ENCODE results near the gene ELMO1.

The ELMO1 gene

DNA sequence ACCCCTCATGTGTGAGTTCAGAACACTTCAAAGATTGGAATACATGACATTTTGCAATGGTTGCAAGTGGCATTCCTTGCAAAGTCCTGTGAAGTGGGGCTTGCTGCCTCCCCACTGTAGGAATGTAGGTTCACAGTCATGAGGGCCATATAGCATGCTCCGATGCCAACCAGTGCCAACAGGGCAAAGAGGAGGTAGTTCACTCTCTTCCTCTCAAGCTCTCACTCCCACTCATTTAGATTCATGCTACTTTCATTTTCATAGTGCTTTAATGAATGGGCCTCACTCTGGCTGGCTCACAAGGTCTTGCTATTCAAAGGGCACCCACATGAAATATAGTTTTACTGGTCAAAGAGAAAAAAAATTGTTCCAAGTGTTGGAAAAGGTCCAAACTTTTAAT lies 554.5 kb downstream of the ELMO1 start:
- DNase-seq = no peak

DNA sequence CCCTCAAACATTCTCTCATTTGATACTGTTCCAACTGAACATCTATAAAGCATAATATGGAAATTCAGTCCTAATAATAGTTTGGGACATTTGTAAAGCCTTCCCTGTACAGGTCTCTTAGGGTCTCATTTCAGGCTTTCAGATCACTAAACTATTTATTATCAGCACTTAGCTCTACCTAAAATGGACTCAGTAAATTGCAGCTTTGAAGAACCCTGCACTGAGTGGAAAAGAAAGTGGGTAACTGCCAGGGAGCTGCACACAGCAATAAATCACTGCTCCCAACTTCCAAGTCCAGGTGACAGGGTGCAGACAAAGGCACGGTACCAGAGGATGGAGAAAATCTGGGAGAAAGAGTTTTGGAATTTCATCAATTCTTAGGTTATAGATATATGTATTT lies 559.5 kb downstream of the ELMO1 start:
- DNase-seq = no peak

DNA sequence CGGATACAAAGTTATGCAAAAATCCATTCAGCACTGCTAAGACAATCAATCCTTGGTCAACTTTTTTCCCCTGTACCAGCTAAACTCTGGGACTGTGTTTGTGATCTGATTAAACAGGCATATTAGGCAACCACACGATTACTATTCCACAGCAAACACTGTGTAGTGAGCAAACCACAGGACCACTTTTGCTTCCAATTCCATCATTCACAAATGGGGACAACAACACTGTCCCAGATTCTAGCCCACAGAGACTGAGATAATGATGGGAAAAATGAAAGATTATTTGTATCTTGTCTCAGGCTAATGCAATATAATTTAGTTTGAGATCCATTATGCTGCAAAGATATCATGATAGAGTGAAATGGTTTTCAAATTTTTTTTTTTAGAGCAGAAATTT lies 560.7 kb downstream of the ELMO1 start:
- no peak for DNase-seq

DNA sequence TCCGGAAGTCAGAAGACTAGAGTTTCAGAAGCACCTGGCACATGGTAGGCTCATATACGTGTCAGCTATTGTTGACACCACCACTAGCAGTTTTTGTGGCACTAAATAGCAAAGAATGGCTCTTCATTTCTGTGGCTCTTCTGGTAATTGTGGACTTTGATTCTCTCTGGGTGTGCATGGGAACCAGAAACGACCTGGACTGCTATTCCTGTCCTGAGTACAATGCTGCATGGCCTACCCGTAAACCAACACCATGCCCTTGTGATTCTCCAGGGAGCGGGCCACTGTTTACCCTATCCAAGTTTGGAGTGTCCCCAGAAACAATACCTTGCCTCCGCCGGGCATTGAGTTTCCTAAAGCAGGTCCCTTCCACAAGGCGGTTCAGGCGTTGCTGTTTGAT lies 561.4 kb downstream of the ELMO1 start:
- DNase-seq = no peak

DNA sequence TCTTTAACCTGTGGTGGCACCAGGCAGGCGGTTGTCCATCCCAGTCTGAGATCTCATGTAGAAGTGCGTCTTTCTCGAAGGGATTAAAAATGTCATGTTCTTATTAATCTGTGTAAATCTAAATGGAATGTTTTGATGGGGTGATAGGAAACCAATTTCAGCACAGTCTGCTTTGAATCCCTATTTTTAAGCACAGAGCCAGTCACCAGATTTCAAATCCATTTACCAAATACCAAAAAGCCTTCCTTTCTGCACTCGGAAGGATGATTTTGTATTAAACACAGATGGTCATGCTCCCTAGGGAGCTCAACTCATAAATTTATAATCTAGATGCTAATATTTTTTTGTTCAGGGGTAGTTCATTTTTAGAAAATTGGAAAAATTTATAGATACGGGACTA lies 563.8 kb downstream of the ELMO1 start:
- no peak for DNase-seq

DNA sequence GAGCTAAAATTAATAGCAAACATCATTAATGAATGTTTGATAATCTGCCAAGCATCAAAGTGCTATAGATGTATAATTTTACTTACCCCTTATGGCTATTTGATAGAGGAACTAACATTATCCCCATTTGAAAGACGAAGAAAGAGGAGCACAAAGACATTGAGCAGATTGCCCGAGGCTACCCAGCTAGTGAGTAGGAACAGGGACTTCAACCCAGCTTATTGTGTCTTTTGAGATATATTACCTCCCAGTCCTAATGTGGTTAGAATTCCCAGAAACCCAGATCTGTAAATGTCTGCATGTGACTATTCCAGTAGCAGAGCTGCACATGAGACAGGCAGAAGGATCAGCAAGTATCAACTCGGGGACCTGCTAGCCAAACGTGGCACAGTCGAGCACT lies 564.3 kb downstream of the ELMO1 start:
- no peak for DNase-seq

DNA sequence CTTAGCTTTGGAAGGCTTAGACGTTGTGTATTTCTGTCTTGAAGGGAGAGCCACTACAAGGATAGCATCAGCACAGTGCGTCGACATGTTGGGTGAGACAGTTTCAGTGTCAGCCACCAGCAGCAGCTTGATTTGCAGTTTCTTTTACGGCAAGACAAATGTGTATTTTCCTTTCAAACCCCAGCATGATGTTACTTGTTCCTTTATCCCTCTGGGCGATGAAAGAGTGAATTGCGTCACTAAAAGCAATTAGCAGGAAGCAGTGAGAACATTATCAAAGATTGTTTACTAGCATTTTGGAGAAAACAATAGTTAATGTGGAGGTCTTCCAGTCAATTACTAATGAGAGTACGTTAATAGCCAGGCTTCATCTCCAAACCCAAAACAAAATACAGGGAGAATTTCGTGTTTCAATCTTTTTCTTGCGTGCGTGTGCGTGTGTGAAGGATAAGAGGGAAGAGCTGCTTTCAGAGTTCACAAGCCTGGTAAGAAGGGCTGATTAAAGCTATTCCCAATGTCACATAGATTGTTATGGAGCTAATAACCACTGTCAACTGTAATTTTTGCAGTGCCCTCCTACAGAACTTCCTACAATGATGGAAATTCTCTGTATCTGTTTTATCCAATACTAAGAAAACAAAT lies 567.3 kb downstream of the ELMO1 start:
- DNase-seq = no peak

DNA sequence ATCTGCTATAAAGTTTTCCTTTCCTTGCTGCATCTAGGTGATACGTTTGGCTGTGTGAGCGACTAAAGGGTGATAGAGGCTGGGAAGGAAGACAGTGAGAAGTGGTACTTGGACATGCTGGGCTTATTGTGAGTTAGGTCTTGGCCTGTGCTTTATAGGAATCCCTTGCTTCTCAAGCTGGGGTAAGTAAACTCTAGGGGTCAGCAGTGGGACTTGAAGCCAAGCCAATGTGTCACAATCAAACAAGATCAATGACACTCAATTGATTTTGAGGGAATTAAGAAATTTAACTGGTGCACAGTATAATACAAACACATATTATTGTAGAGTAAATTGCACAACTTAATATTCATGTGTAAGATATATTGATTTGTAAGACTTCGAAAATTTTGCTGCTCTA lies 568.6 kb downstream of the ELMO1 start:
- no peak for DNase-seq

DNA sequence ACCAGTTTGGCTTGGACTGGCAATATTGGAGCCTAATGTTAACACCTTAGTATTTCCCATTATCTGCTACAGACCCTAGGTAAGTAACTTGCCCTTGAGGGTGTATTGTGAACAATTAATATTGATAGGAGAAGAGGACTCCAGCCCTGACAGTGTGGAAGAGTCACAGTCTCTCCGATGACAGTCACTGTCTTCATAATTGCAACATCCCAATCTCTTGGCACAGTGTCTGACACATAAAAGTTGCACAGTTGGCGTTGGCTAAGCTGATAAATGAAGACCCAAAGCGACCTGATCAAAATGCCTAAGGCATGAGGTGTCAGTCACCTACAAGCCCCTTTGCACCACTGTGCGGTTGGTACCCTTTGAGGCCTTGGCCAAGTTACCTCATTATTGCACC lies 569.6 kb downstream of the ELMO1 start:
- DNase-seq = no peak

DNA sequence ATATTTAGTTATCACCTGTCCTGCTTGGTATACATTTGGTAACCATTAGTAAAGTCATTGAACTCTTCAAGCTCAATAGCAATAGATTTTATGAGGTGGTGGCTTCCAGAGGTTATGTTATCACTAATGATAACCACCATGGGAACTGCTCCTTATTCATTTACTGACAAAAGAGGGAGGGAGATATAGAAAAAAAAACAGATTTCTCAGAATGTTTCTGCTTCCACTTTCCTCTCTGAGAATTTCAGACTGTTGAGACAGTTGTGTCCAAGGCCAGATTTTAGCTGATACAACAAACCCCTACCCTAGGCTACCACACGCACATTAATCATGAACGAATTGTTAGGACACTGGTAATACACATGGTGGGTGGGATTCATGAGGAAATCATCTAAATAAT lies 570.4 kb downstream of the ELMO1 start:
- no peak for DNase-seq

DNA sequence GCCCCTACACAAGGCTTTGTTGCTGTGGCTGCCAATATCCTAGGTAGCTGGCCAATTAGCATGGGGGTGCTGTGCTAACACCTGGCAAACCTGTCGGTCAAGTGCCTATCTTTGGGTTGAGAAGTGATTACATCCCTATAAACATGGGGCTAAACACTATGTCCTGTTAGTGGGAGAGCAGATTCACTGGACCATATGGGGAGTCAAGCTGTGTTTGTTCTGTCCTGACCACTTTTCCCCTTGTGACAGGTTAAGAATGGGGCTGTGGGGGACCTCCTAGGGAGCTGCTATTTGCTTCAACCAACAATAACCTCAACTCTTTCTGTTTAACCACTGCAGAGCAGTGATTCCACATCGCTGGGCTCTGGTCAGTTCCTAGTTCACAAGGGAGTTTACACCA lies 572.9 kb downstream of the ELMO1 start:
- peak; percentile 34 for DNase-seq

DNA sequence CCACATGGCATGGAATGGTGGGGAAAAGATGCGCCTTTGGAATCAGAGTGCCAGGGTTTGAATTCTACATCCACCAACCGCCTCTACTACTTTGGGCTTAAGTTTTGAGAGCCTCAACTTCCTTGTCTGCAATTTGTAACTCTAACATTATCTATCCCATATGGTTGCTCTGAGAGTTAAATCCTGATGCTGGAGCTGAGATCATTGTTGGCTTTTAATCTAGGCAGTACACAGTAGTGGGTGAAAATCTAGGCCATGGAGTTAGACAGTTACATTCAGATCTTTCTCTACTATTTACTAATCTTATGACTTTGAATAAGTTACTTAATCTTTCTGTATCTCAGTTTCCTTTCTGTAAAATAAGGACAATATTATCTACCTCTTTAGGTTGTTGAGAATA lies 574.6 kb downstream of the ELMO1 start:
- no peak for DNase-seq

DNA sequence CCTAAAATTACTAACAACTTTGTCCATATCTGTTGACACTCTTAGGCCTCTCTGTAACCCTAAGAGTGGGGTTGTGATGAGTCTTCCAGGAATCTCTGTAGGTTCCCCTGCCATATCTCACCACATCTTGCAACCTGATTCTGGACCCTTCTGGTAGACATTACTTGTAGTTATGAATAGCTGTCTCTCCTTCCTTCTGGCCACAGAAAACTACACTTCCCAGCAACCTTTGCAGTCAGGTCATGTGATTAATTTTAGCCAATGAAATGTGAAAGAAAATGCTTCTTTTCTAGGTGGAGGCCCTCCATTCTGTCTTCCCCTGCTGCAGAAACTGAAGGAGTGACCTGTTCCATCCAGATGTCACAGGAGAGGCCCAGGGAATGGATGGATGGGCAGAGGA lies 576.8 kb downstream of the ELMO1 start:
- DNase-seq = no peak

DNA sequence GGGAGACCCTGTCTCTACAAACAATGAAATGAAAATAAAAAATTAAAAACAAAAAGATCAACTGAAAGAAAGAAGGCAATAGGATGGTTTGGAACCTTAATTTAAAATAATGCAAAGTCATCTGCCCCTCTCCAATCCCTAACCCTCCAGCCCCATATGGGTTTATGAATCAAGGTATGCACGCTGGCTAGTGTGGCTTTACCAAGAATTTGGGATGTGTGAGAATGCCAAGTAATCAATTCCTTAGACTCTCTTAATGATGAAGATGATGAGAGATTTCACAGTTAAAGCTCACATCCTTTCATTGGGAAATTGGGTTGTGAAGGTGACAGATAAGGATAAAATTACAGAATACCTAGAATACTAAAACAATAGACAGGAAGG lies 577.3 kb downstream of the ELMO1 start:
- no peak for DNase-seq

DNA sequence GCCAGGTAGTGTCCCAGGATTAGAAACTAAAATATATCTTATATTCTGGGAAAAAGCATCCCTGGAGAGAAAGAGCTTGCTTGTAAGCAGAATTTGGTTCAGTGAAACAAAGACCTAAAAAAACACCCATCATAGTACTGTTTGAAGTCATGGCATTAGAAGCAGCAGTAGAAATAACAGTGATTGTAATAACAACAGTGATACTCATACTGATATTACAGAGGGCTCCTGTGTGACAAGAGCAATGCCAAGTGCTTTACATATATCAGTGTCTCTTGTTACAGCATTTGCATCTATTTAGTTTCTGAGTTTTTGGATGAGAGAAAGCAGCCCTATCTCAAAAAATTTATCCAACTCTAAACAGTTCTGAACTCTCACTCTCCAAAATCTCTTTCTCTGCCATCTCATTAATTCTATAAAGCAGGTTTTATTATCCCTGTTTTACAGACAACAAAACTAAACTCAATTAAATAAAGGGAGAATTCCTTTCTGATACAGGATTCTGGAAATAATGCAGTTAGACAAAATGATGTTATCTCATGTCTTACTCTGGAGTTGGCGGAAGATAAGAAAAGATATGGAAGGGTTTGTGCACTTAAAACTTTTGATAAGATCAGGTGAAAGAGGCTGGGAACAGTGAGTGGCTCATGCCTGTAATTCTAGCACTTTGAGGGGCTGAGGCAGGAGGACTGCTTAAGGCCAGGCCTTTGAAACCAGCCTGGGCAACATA lies 577.9 kb downstream of the ELMO1 start:
- DNase-seq = no peak

DNA sequence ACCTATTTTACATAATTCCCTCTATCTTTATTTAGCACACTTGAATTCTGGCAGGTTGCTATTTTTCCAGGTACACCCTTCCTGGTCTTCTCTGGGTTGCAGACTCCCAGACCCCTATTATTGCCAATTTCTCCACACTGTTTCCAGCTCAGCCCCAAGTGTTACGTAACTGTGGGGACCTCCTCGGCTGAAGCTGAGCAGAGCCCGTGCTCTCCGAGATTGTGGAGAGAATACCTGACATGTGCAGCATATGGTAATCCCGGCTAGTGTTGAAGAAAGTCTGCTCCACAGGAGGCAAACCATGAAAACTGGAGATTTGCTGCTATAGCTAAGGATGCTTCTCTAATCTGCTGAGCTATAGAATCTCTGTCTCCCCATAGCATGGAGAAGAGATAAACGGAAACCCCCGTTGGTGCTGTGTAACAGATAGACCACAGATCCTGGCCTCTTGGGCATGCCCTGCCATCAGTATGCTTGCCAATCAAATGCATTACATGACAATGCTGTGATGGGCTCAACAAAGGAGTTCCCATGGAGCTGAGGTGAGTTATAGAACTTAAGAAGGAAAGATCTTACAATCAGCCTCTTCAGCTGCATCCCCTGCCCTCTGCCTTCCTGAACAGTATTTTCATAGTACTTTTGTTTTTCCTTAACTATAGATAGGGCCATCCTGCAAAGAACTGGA lies 579.8 kb downstream of the ELMO1 start:
- no peak for DNase-seq

DNA sequence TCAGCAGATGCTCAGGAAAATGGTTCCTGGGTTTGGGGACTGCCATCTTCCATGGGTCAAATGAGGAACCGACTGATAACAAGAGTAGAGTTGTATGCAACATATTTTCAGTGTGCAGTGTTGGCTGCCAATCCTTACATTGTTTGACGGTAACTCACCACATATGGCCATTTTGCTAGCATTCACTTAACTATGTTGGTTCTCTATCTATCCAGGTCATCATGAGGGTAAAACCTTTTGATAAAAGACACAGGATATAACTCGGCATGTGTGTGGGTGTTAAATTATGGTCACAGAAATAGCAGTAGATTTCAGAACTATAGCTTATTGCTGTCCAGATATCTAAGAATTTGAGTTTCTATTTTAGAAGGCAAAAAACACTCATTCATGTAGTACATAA lies 583.6 kb downstream of the ELMO1 start:
- no peak for DNase-seq

DNA sequence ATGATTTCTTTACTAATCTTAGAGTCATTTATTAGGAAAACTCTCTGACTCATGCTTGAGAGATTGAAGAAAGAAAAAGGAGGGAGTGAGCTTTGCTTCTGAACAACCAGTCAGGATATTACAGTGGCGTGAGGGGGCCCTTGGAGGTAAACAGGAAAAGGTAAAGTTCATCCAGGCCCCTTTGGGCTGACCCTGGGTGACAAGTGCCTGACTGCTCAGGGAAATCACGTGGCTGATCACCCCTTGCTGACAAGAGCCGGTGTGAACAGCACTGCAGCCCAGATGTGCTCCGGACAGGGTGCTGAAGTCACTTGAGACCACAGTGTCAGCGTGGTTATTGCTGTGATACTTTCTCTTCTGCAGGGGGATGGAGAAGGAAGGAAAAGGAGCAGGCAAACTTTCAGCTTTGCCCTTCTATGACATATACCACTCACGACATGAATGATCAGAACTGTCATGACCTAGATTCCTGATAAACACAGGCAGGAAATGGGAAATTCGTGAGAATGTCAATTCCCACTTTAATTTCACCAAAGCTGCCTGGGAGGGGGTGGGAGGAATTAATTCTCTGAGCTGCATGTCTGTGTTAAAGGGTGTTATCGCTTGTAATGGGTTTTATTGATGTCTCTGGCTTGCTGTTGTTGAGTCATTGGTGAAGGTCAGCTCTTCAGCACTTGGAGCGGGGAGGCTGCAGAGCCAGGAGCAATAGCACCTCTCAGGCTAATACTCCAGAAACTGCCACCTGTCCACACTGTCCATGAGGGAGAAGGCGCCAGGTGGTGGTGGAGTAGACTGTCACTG lies 584.6 kb downstream of the ELMO1 start:
- no peak for DNase-seq

DNA sequence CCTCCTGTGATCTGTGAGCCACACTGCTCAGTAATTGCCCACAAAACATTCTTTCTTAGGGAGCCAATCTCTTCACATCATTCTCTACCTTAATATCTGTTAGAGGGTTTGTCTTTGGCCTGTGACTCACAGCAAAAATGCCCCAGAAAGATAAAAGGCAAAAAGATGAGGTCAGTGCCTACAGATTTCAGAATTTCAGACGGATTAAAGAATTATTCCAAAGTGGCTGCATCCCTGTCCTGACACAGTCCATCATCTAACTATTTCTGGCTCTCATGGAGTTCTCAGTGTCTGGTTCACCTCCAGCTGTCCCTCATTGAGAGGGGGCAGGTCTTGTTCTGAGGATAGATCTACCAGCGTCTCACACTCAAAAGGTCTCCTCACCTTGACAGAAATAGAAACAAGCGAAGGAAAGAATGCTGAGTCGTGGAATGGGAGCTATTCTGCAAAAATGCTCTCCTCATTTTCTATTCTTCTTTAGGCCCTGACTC lies 585.8 kb downstream of the ELMO1 start:
- peak; percentile 12 for DNase-seq

DNA sequence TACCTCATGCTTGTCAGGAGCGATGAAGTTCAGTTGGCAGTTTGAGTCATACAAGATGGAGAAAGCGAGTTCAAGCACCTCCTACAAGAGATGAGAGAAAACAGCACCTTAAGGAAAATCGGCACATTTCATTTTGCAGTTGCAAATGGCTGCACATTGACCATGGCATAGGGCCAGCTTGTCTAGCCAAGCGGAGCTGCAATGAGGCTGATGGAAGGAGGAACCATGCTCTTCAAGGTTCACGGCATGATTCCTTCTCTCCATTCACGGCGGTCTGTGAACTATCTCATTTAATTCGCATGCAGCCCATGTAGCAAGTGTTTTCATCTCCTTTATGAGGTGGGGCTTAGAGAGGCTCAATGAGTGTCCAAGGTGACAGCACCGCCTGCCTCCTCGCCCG lies 587.0 kb downstream of the ELMO1 start:
- no peak for DNase-seq

DNA sequence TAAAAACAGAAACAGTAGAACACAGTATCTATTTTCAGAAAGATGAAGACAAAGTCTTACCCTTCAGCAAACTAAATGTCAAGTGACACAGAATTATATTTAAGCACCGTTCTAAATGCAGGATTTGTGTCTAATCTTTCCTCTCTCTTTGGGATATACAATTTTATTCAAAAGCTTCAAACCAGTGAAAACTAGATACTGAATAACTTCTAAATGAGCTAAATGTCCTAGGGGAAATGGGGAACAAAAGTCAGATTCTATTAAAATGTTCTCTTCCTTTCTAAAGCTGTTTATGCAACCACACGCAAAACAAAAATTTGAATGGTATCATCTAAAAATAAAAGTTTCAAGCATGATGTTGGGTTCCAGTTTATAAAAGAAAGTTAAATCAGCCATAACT lies 588.0 kb downstream of the ELMO1 start:
- no peak for DNase-seq

DNA sequence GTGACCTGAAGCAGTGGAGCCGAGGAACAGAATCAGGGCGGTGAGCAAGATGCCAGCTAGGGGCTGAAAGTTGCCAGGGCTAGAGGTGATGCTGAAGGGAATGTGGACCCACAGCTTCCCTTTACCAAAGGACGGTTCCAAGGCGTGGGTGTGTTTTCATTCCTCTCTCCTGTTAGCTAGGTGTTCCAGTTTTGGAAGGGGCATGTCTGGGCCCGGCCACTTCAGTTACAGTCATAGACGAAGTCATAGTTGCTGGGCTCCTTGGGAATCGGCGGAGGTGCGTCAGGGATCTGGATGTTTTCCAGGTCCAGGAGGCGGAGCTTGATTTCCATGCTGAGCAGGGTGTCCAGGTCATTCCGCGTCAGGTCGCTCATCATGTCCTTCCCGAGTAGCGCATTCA lies 593.3 kb downstream of the ELMO1 start:
- no peak for DNase-seq

DNA sequence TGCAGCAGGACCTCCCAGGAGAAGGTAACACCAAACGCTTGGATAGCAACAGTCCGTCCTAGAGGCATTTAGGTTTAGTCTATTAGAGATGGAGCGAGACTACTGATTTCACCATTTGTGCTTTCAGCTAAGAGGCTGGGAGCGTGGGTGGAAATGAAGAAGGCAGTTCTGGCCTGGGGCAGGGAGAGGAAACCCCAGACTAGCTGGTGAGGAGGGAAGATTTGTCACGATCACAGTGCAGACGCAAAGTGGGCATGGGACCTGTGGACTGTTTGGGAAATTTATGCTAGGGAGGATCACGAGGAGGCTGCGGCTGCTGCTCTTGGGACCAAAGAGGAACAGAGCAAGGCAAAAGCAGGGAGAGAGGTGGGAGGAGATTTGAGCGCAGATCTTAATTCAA lies 594.0 kb downstream of the ELMO1 start:
- DNase-seq = no peak

DNA sequence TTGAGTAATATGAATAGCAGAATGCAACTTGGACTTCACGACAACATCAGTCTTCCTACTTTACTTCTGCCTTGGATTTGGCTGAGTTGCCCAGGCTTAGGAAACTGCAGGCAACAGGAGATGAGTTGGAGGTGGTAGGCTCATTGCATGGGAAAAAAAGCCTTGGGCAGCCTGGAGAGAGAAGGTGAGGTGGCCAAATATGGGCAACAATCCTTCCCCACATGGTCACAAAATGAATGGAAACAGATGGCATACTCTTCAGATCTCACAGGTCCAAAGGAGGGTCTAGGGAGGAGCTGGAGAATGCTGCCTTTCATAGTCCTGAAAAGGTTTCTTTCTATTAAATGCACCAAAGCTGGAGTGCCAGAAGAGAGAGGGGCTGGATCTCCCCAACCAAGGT lies 595.7 kb downstream of the ELMO1 start:
- DNase-seq = no peak

All from COR-L47 (cell line).